HepG2 (cell line): ENCODE data around the gene ADPRS. TPM values are rescaled to one million over a fixed set of nuclear protein-coding genes. Genes with fewer than 3 reads are reported as not detected.
A peak's percentile ranks its signal among the peaks of the same experiment; 100 is the strongest.

ENCODE experiments used
- AHR ChIP-seq: IDR thresholded peaks from 2 replicates; pipeline ENCODE4 v1.6.1; 2018; ENCODE audit warnings: missing genetic modification reagents, missing compliant biosample characterization
- EED ChIP-seq: sonication (generic); formaldehyde crosslinking; IDR thresholded peaks from 2 replicates; pipeline ENCODE4 v1.5.0; 2020; ENCODE audit warnings: mild to moderate bottlenecking, missing genetic modification reagents
- FOXK2 ChIP-seq: fragments of 450-650 bp; IDR thresholded peaks from 2 replicates; pipeline ENCODE4 v1.6.1; 2016
- MEIS1 ChIP-seq: sonication (generic); formaldehyde crosslinking; IDR thresholded peaks from 2 replicates; pipeline ENCODE4 v1.9.0; 2021; ENCODE audit warnings: mild to moderate bottlenecking, missing genetic modification reagents, moderate library complexity, borderline replicate concordance
- REXO4 ChIP-seq: sonication (generic); formaldehyde crosslinking; IDR thresholded peaks from 2 replicates; pipeline ENCODE4 v1.8.0; 2022; ENCODE audit warnings: missing genetic modification reagents, mild to moderate bottlenecking, borderline replicate concordance
- ZFP62 ChIP-seq: sonication (generic); formaldehyde crosslinking; IDR thresholded peaks from 2 replicates; pipeline ENCODE4 v1.4.0; 2020; ENCODE audit warnings: missing genetic modification reagents
- ZNF282 ChIP-seq: fragments of 450-650 bp; IDR thresholded peaks from 2 replicates; pipeline ENCODE4 v1.6.1; 2018; ENCODE audit not compliant: partially characterized antibody
- ZNF367 ChIP-seq: sonication (generic); formaldehyde crosslinking; IDR thresholded peaks from 2 replicates; pipeline ENCODE4 v1.4.0; 2020; ENCODE audit warnings: missing genetic modification reagents, borderline replicate concordance
- ZNF460 ChIP-seq: sonication (generic); formaldehyde crosslinking; IDR thresholded peaks from 2 replicates; pipeline ENCODE4 v1.5.1; 2020; ENCODE audit warnings: missing genetic modification reagents, mild to moderate bottlenecking, borderline replicate concordance
- polyA plus RNA-seq, 8 experiments: library from polyadenylated mRNA; depleted of rRNA in 3 of 8; stranded (reverse) in 7 of 8; unstranded in 1 of 8; fragments of >200 nt; fragmentation: Illumina TruSeq in 4 of 8; extraction: Trizol in 4 of 8; gene quantifications; 2 replicates each; pipeline versions ENCODE4 v1.2.1 to v1.2.3, GENCODE V29; 2011 to 2016; ENCODE audit warnings: low read depth in 4 of 8, missing spikeins in 1 of 8, mixed read lengths in 1 of 8; ENCODE audit not compliant: insufficient read depth in 1 of 8
- total RNA-seq, 5 experiments: library from RNA; depleted of rRNA; stranded (reverse); fragments of >200 nt; fragmentation: Illumina TruSeq; extraction: Trizol; gene quantifications; 2 replicates each; pipeline ENCODE4 v1.2.3, GENCODE V29; 2016; ENCODE audit warnings: low read depth in 1 of 5
- TF ChIP-seq, protein P1 (sequence below): IDR thresholded peaks from 2 replicates; pipeline ENCODE4 v1.6.1; 2016; ENCODE audit warnings: mild to moderate bottlenecking
- TF ChIP-seq, protein P2 (sequence below): sonication (generic); formaldehyde crosslinking; IDR thresholded peaks from 2 replicates; pipeline ENCODE4 v1.4.0; 2020; ENCODE audit warnings: mild to moderate bottlenecking, missing genetic modification reagents
- TF ChIP-seq, protein P3 (sequence below): sonication (generic); formaldehyde crosslinking; IDR thresholded peaks from 2 replicates; pipeline ENCODE4 v1.4.0; 2020; ENCODE audit warnings: missing genetic modification reagents

The ADPRS gene
- total and polyA plus RNA-seq, 2 of the 13 experiments (the other 11 are each of a cell fraction or from before 2014, with no cell fraction given), result 30.6 to 36.4 TPM

DNA sequence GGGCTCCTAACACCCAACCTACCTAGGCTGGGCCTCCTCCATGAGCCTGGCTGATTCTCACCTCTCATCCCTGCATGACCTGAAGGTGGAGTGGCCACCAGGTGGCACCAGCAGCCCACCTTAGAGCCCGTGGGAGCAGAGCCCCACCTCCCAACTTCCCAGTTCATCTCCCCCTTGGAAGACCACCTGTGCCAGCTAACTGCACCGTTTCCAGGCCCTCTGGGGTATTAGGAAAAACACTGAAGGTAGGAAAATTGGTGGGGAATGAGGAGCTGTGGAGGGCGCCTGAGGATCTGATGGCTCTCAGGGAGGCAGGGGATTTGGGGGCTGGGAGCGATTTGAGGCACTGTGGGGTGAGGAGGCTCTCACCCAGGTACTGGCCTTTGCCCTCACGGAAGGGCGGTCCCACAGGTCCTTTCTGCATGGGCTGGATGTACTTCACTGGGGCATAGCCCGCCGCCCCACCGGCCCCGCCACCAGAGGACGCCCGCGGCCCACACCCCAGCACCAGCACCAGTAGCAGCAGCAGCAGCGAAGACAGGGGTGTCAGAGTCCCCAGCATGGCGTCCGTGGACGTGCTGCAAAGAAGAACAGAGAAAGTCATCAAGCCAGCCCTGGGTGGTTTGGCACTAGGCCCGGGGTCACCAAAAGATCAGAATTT lies 11.1 kb downstream of the ADPRS start (continued):
- TF ChIP-seq, protein P1, sequence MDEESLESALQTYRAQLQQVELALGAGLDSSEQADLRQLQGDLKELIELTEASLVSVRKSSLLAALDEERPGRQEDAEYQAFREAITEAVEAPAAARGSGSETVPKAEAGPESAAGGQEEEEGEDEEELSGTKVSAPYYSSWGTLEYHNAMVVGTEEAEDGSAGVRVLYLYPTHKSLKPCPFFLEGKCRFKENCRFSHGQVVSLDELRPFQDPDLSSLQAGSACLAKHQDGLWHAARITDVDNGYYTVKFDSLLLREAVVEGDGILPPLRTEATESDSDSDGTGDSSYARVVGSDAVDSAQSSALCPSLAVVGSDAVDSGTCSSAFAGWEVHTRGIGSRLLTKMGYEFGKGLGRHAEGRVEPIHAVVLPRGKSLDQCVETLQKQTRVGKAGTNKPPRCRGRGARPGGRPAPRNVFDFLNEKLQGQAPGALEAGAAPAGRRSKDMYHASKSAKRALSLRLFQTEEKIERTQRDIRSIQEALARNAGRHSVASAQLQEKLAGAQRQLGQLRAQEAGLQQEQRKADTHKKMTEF (CRISPR knock-in tag), result no peak
- no peak for TF ChIP-seq ZNF460 (CRISPR knock-in tag)
- TF ChIP-seq REXO4 (CRISPR knock-in tag), result no peak
- TF ChIP-seq FOXK2, result no peak
- no peak for TF ChIP-seq ZFP62 (CRISPR knock-in tag)
- TF ChIP-seq, protein P2, sequence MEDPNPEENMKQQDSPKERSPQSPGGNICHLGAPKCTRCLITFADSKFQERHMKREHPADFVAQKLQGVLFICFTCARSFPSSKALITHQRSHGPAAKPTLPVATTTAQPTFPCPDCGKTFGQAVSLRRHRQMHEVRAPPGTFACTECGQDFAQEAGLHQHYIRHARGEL, result peak; percentile 86; the same call in 1 of the 2 replicates
- TF ChIP-seq MEIS1 (CRISPR knock-in tag), result peak; percentile 54; the same call in 1 of the 2 replicates
- TF ChIP-seq, protein P3, sequence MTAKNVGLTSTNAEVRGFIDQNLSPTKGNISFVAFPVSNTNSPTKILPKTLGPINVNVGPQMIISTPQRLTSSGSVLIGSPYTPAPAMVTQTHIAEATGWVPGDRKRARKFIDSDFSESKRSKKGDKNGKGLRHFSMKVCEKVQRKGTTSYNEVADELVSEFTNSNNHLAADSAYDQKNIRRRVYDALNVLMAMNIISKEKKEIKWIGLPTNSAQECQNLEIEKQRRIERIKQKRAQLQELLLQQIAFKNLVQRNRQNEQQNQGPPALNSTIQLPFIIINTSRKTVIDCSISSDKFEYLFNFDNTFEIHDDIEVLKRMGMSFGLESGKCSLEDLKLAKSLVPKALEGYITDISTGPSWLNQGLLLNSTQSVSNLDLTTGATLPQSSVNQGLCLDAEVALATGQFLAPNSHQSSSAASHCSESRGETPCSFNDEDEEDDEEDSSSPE, result no peak
- no peak for TF ChIP-seq AHR
- TF ChIP-seq ZNF367, result 0 out of 2 replicates have a peak, but pooled peaks have one; percentile 42
- no peak for TF ChIP-seq EED (CRISPR knock-in tag)
- TF ChIP-seq ZNF282, result no peak
